HepG2 (cell line): Measurements from ENCODE around the gene SMURF2. TPM values are rescaled to one million over a fixed set of nuclear protein-coding genes. Genes with fewer than 3 reads are reported as not detected.

Experiments used
- AGO1 ChIP-seq: fragments of 200-400 bp; formaldehyde crosslinking; IDR thresholded peaks from 2 replicates; pipeline ENCODE4 v1.6.1; 2017; ENCODE audit warnings: mild to moderate bottlenecking, low read depth, low read length, moderate library complexity; ENCODE audit not compliant: poor library complexity, severe bottlenecking
- ARID3A ChIP-seq: IDR thresholded peaks from 2 replicates; pipeline ENCODE4 v1.6.1; 2012; ENCODE audit warnings: low read depth, low read length, improper control_type of control experiment
- BHLHE40 ChIP-seq: IDR thresholded peaks from 2 replicates; pipeline ENCODE4 v1.6.1; 2011; ENCODE audit warnings: low read length, improper control_type of control experiment
- CHD4 ChIP-seq: fragments of 200-600 bp; sonication (generic); IDR thresholded peaks from 2 replicates; pipeline ENCODE4 v1.7.0; 2017; ENCODE audit warnings: mild to moderate bottlenecking, low read length, borderline replicate concordance
- CREB1 ChIP-seq, 2 experiments: fragments of 450-650 bp in 1 of 2; IDR thresholded peaks; 2 replicates each; pipeline ENCODE4 v1.6.1; 2016 to 2017; ENCODE audit warnings: control low read depth in 1 of 2, mild to moderate bottlenecking in 1 of 2, missing compliant biosample characterization in 1 of 2, missing genetic modification characterization in 1 of 2
- CREM ChIP-seq, 2 experiments: sonication (generic) in 1 of 2; formaldehyde crosslinking in 1 of 2; IDR thresholded peaks; 2 replicates each; pipeline versions ENCODE4 v1.4.0 to v1.6.1; 2016 to 2020; ENCODE audit warnings: antibody characterized with exemption in 1 of 2, mild to moderate bottlenecking in 1 of 2, missing genetic modification reagents in 1 of 2
- CTCF ChIP-seq: sonication (generic); formaldehyde crosslinking; IDR thresholded peaks from 2 replicates; pipeline ENCODE4 v1.5.0; 2020; ENCODE audit warnings: mild to moderate bottlenecking, missing genetic modification reagents, moderate library complexity
- IKZF5 ChIP-seq: IDR thresholded peaks from 2 replicates; pipeline ENCODE4 v1.6.1; 2018; ENCODE audit warnings: missing genetic modification reagents, mild to moderate bottlenecking, missing compliant biosample characterization
- KLF12 ChIP-seq: sonication (generic); formaldehyde crosslinking; IDR thresholded peaks from 2 replicates; pipeline ENCODE4 v1.4.0; 2020; ENCODE audit warnings: missing genetic modification reagents, borderline replicate concordance
- MED1 ChIP-seq: sonication (generic); formaldehyde crosslinking; IDR thresholded peaks from 2 replicates; pipeline ENCODE4 v1.4.0; 2020; ENCODE audit warnings: missing genetic modification reagents
- POGZ ChIP-seq: sonication (generic); formaldehyde crosslinking; IDR thresholded peaks from 2 replicates; pipeline ENCODE4 v1.4.0; 2020; ENCODE audit warnings: mild to moderate bottlenecking, missing genetic modification reagents
- RBAK ChIP-seq: sonication (generic); formaldehyde crosslinking; IDR thresholded peaks from 2 replicates; pipeline ENCODE4 v1.5.1; 2020; ENCODE audit warnings: mild to moderate bottlenecking, missing genetic modification reagents
- RCOR2 ChIP-seq: IDR thresholded peaks from 2 replicates; pipeline ENCODE4 v1.6.1; 2016; ENCODE audit warnings: missing biosample characterization, missing genetic modification reagents
- RXRB ChIP-seq: IDR thresholded peaks from 2 replicates; pipeline ENCODE4 v1.6.1; 2016; ENCODE audit warnings: borderline replicate concordance, missing genetic modification reagents, missing compliant biosample characterization
- THRA ChIP-seq: sonication (generic); formaldehyde crosslinking; IDR thresholded peaks from 2 replicates; pipeline ENCODE4 v1.4.0; 2020; ENCODE audit warnings: missing genetic modification reagents, borderline replicate concordance
- TIGD3 ChIP-seq: sonication (generic); formaldehyde crosslinking; IDR thresholded peaks from 2 replicates; pipeline ENCODE4 v1.5.1; 2020; ENCODE audit warnings: mild to moderate bottlenecking, missing genetic modification reagents, borderline replicate concordance
- ZBTB21 ChIP-seq: sonication (generic); formaldehyde crosslinking; IDR thresholded peaks from 2 replicates; pipeline ENCODE4 v1.4.0; 2020; ENCODE audit warnings: missing genetic modification reagents
- ZNF124 ChIP-seq: sonication (generic); formaldehyde crosslinking; IDR thresholded peaks from 2 replicates; pipeline ENCODE4 v1.4.0; 2020; ENCODE audit warnings: missing genetic modification reagents
- ZNF274 ChIP-seq: sonication (generic); formaldehyde crosslinking; IDR thresholded peaks from 2 replicates; pipeline ENCODE4 v1.5.1; 2020; ENCODE audit warnings: mild to moderate bottlenecking, missing genetic modification reagents
- ZNF546 ChIP-seq: sonication (generic); formaldehyde crosslinking; conservative IDR thresholded peaks from 2 replicates; pipeline ENCODE4 v1.8.1; 2023; ENCODE audit warnings: mild to moderate bottlenecking, missing genetic modification reagents
- ZNF660 ChIP-seq: sonication (generic); formaldehyde crosslinking; IDR thresholded peaks from 2 replicates; pipeline ENCODE4 v1.5.1; 2020; ENCODE audit warnings: mild to moderate bottlenecking, low read depth, missing genetic modification reagents, borderline replicate concordance
- ZNF713 ChIP-seq: sonication (generic); formaldehyde crosslinking; IDR thresholded peaks from 2 replicates; pipeline ENCODE4 v1.4.0; 2020; ENCODE audit warnings: mild to moderate bottlenecking, missing genetic modification reagents
- ZSCAN20 ChIP-seq: sonication (generic); formaldehyde crosslinking; IDR thresholded peaks from 2 replicates; pipeline ENCODE4 v1.4.0; 2020; ENCODE audit warnings: missing genetic modification reagents, mild to moderate bottlenecking, borderline replicate concordance
- polyA plus RNA-seq, 8 experiments: library from polyadenylated mRNA; depleted of rRNA in 3 of 8; stranded (reverse) in 7 of 8; unstranded in 1 of 8; fragments of >200 nt; fragmentation: Illumina TruSeq in 4 of 8; extraction: Trizol in 4 of 8; gene quantifications; 2 replicates each; pipeline versions ENCODE4 v1.2.1 to v1.2.3, GENCODE V29; 2011 to 2016; ENCODE audit warnings: low read depth in 4 of 8, missing spikeins in 1 of 8, mixed read lengths in 1 of 8; ENCODE audit not compliant: insufficient read depth in 1 of 8
- total RNA-seq, 5 experiments: library from RNA; depleted of rRNA; stranded (reverse); fragments of >200 nt; fragmentation: Illumina TruSeq; extraction: Trizol; gene quantifications; 2 replicates each; pipeline ENCODE4 v1.2.3, GENCODE V29; 2016; ENCODE audit warnings: low read depth in 1 of 5

Gene SMURF2
- total and polyA plus RNA-seq, 2 of the 13 experiments (the other 11 are each of a cell fraction or from before 2014, with no cell fraction given) = 14.9 to 24.3 TPM

GRCh38 chr17:64694207-64694606, 32.1 kb upstream of the SMURF2 start (continued):
- TF ChIP-seq RBAK = no peak
- TF ChIP-seq CTCF (CRISPR knock-in tag) = no peak
- no peak for TF ChIP-seq ZNF660
- no peak for TF ChIP-seq ZNF713 (CRISPR knock-in tag)
- peak; percentile 63; the same call in 1 of the 2 replicates for TF ChIP-seq ARID3A
- peak; percentile 86 for TF ChIP-seq RXRB (CRISPR knock-in tag)
- TF ChIP-seq ZNF546 = no peak
- TF ChIP-seq AGO1 = no peak
- peak; percentile 48; the same call in 1 of the 2 replicates for TF ChIP-seq RCOR2
- no peak for TF ChIP-seq ZNF274 (CRISPR knock-in tag)
- TF ChIP-seq KLF12 (CRISPR knock-in tag) = no peak
- TF ChIP-seq CREM (IDR thresholded peaks at IDR 0.05) = peak; percentile 32; the same call in 1 of the 2 replicates
- TF ChIP-seq CREM (CRISPR knock-in tag; IDR thresholded peaks at IDR 0.05) = no peak
- TF ChIP-seq CHD4 = peak; percentile 31; the same call in 1 of the 2 replicates
- TF ChIP-seq IKZF5 (CRISPR knock-in tag) = peak; percentile 51
- TF ChIP-seq CREB1 (IDR thresholded peaks at IDR 0.05) = peak; percentile 57
- peak; percentile 45; the same call in 1 of the 2 replicates for TF ChIP-seq CREB1 (CRISPR knock-in tag; IDR thresholded peaks at IDR 0.05)
- TF ChIP-seq MED1 (CRISPR knock-in tag) = peak; percentile 64; the same call in 1 of the 2 replicates
- peak; percentile 69; the same call in 1 of the 2 replicates for TF ChIP-seq THRA
- TF ChIP-seq BHLHE40 = no peak
- no peak for TF ChIP-seq ZNF124 (CRISPR knock-in tag)
- peak; percentile 59 for TF ChIP-seq POGZ (CRISPR knock-in tag)
- peak; percentile 35; the same call in 1 of the 2 replicates for TF ChIP-seq ZBTB21
- TF ChIP-seq ZSCAN20 (CRISPR knock-in tag) = no peak
- no peak for TF ChIP-seq TIGD3 (CRISPR knock-in tag)
